Lower leg skin (tissue), 4 donors: ENCODE measurements around the gene PRDM11. TPM values are rescaled to one million over a fixed set of nuclear protein-coding genes. Genes with fewer than 3 reads are reported as not detected.
A peak's percentile ranks its signal among the peaks of the same experiment; 100 is the strongest.

Experiments
- DNase-seq, 2 donors: peaks; one replicate each; pipeline ENCODE4 v3.0.0-alpha.2; 2019; ENCODE audit warnings: low spot score in 2 of 2
- H3K4me3 ChIP-seq: fragments of 200-600 bp; sonication (generic); 2 replicates; pipeline ENCODE4 v1.5.1; 2017; ENCODE audit warnings: mild to moderate bottlenecking, low read depth; ENCODE audit not compliant: poor library complexity, severe bottlenecking
- POLR2A ChIP-seq, 2 donors: fragments of 450-650 bp; IDR thresholded peaks; one replicate each; pipeline ENCODE4 v1.6.1; 2016 to 2017; ENCODE audit warnings: antibody characterized with exemption in 2 of 2, mild to moderate bottlenecking in 1 of 2, moderate library complexity in 1 of 2
- WGBS, 2 donors: methylation state at CpG; one replicate each; pipeline ENCODE4 v1.1.5; 2018; 5-methylcytosine and 5-hydroxymethylcytosine counted together
- intact Hi-C: fragments of 100-400 bp; cut with DNase I; formaldehyde crosslinking; loops from one replicate; pipeline ENCODE4 v1.15.0; 2023; ENCODE audit warnings: low total_unique reads
- total RNA-seq, 4 donors: library from RNA; depleted of rRNA; stranded (reverse); fragments of >200 nt; gene quantifications; one replicate each; pipeline ENCODE4 v1.1.0, GENCODE V29; 2016
- TF ChIP-seq, protein P1 (sequence below), 3 donors: fragments of 450-650 bp; IDR thresholded peaks; one replicate each; pipeline ENCODE4 v1.5.1; 2016; ENCODE audit warnings: antibody characterized with exemption in 3 of 3, mild to moderate bottlenecking in 3 of 3, moderate library complexity in 2 of 3

PRDM11 gene
- total RNA-seq, 4 donors from 2014 or later = 3.2 to 9.5 (median 6.6) TPM

DNA sequence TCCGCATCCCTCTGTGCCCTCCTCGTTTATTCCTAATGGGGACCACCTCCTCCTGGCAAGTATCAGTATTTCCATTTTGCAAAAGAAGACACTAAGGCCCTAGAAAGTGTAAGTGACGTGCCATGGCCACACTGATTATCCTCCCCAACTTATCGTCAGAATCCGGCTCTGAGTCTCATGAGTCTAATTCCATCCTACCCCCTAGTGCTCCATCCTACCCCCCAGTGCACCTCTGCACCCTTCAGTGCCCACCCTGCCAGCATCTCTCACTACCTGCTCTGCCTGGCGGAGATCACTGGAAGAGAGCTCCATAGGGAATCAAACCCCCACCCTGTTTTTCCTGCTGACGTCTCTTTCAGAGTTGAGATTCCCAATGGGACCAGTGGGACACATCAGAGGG, 31.8 kb downstream of the PRDM11 start:
- DNase-seq = peak in 1 of 2 donors; percentile 58
- 79 to 81% methylated on average over 7 of the region's 7 CpGs for WGBS, 2 donors
- H3K4me3 ChIP-seq = no peak overlapping the region
- intact Hi-C loops = no loop called here
- no peak for TF ChIP-seq POLR2A (IDR thresholded peaks at IDR 0.05)
- TF ChIP-seq, protein P1, sequence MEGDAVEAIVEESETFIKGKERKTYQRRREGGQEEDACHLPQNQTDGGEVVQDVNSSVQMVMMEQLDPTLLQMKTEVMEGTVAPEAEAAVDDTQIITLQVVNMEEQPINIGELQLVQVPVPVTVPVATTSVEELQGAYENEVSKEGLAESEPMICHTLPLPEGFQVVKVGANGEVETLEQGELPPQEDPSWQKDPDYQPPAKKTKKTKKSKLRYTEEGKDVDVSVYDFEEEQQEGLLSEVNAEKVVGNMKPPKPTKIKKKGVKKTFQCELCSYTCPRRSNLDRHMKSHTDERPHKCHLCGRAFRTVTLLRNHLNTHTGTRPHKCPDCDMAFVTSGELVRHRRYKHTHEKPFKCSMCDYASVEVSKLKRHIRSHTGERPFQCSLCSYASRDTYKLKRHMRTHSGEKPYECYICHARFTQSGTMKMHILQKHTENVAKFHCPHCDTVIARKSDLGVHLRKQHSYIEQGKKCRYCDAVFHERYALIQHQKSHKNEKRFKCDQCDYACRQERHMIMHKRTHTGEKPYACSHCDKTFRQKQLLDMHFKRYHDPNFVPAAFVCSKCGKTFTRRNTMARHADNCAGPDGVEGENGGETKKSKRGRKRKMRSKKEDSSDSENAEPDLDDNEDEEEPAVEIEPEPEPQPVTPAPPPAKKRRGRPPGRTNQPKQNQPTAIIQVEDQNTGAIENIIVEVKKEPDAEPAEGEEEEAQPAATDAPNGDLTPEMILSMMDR (IDR thresholded peaks at IDR 0.05) = no peak

DNA sequence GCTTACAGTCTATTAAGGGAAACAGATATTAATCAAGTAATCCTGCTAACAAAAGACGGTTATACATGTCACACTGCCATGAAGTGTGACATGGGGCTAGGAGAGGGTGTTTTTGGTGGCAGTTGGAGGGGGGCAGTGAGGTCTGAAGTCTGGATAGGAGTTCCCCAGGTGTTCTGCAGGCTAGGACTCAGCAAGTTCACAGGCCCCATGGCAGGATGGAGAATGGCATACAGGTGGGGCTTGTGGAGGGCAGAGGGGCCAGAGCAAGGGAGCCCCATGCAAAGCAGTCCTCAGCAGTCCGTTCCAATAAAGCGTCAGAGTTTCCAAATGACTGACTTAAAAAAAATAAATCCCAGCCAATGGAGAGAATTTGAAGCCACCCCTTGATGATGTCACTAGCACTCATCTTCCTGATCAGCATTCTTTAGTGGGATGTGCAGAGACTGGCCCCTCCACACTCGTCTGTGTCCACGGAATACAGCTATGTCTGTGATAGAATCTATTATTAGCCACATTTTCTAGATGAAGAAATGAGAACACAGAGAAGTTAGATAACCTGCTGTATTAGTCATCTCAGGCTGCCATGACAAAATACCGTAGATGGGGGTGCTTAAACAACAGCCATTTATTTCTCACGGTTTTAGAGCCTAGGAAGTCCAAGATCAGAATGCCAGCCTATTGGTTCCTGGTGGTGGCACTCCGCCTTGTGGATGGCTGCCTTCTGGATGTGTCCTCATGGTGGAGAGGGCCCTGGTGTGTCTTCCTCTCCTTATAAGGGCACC, 32.6 kb downstream of the PRDM11 start:
- no peak overlapping the region for H3K4me3 ChIP-seq
- intact Hi-C loops = no loop called here
- TF ChIP-seq POLR2A (IDR thresholded peaks at IDR 0.05) = no peak
- TF ChIP-seq, protein P1 (IDR thresholded peaks at IDR 0.05) = no peak
- WGBS, 2 donors = 51 to 54% methylated on average over 8 of the region's 8 CpGs
- DNase-seq = peak in 1 of 2 donors; percentile 50

DNA sequence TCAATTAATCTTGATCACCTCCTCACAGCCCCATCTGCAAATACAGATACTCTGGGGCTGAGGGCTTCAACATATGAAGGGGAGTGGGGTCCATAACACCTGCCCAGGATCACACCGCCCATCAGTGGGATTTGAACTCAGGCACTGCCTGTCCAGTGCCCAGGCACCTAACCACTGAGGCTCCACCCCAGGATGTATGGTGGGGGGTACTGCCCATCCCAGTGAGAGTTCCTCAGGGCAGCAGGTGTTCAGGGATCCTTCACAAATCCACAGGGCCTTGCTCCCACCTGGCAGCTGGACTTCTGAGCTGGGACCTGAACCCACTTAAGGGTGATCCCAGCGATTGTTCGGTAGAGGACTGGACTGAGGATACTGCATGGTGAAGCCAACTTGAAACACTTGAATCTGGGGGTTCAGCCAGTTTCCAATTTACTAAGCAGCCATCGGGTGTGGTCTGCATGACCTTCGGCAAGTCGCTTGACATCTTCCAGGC, 33.3 kb downstream of the PRDM11 start:
- peak in 1 of 2 donors; percentile 85 for DNase-seq
- no peak for TF ChIP-seq POLR2A (IDR thresholded peaks at IDR 0.05)
- H3K4me3 ChIP-seq = no peak overlapping the region
- intact Hi-C loops = no loop called here
- WGBS, 2 donors = 33 to 35% methylated on average over 5 of the region's 6 CpGs

DNA sequence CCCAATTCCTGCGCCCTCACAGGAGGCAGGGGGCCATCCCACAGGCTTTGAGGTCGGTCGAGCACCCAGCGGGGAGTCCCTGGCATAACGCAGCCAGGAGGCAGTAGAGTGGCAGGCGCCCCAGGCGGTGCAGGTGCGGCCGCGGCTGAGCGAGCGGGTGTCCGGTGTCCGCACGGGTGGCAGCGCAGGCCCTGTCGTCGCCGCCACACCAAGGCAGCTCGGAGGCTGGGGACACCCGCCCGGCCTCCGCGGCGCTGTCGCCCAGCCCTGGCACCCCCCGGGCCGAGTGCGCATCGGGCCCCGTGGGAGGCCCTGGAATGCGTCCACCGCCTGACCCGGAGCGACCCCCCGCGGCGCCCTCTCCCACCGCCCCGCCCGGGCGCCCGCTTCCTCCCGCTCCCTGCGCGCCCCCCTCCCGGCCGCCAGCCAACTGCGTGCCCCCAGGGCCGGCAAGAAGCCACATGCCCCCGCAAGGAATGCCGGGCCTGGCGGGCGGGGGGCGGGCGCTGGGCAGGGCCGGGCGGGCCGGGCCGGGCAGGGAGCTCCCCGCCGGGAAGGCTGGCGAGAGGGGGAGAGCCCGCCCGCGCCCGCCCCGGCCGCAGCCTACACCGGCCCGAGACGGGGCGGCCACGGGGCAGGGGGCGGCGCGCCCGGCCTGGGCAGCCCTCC, 33.9 kb downstream of the PRDM11 start:
- peak overlapping the region; percentile 24 for H3K4me3 ChIP-seq
- WGBS, 2 donors = 3% methylated on average over 16 to 25 of the region's 78 CpGs
- intact Hi-C loops = no loop called here
- TF ChIP-seq POLR2A (IDR thresholded peaks at IDR 0.05) = no peak
- TF ChIP-seq, protein P1 (IDR thresholded peaks at IDR 0.05) = no peak
- peak in 1 of 2 donors; percentile 88 for DNase-seq

DNA sequence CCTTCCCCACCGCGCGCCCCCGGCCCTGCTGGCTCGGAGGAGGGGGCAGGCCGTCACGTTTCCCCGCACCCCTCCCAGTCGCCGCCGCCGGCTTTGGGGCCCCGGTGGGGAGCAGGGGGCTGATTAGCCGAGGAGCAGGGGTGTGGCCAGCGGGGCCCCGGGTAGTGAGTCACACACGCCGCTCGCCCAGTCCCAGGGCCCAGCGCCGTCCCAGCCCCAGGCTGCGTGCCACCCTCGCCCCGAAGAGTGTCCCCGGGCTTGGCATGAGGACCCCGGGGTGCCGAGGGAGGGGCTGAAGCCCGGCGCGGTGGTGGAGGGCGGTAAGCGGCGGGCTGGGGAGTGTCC, 34.4 kb downstream of the PRDM11 start:
- no peak for TF ChIP-seq POLR2A (IDR thresholded peaks at IDR 0.05)
- TF ChIP-seq, protein P1 (IDR thresholded peaks at IDR 0.05) = no peak
- intact Hi-C loops = no loop called here
- no peak overlapping the region for H3K4me3 ChIP-seq
- DNase-seq = peak in 1 of 2 donors; percentile 92
- 0% methylated on average over 19 to 24 of the region's 33 CpGs for WGBS, 2 donors

DNA sequence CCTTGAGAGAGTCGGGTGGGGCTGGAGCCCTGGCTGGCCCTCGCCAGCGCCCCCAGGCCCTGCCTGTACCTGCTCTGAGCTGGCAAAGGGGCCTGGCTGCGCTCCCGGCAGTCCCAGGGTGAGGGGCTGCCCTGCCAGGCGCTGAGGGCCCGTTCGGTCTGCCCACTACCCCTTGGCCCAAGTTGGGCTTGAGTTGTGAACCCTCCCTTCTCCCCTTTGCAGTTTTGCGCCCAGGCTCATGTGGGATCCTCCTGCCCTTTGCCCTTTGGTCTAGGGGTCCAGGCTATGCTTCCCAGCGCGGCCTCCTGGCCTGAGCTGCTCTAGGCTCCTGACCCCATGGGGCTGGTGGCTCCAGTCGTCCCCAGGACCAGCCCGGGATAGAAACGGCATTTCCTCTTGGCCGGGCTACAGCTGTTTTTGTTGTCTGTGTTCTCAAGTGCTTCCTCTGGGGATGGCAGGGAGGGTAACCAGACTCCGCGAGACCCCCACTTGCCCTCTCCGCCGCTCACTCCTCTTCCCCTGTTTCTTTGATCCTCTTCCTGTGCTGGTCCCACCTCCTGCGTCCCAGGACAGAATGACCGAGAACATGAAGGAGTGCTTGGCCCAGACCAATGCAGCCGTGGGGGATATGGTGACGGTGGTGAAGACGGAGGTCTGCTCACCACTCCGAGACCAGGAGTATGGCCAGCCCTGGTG, 34.9 kb downstream of the PRDM11 start:
- intact Hi-C loops = no loop called here
- DNase-seq = peak in 1 of 2 donors; percentile 83
- H3K4me3 ChIP-seq = no peak overlapping the region
- whole genome bisulfite sequencing, 2 donors = 42 to 44% methylated on average over 24 to 25 of the region's 25 CpGs
- TF ChIP-seq, protein P1 (IDR thresholded peaks at IDR 0.05) = no peak
- TF ChIP-seq POLR2A (IDR thresholded peaks at IDR 0.05) = no peak
